ENCODE results near the gene UBAP2.

UBAP2 gene

GRCh38 chr9:33927694-33928093 is 121.0 kb downstream of the UBAP2 start:
- no peak overlapping the region for H3K4me2 ChIP-seq (ENCODE audit: low read length)
- H3K4me1 ChIP-seq (ENCODE audit: insufficient read depth, low read length, severe bottlenecking) = no peaks in the 10 kb centered on the region
- H3K4me3 ChIP-seq (ENCODE audit: low read depth, low read length, poor library complexity, severe bottlenecking) = no peak overlapping the region
- no peak overlapping the region for H3K27ac ChIP-seq (ENCODE audit: low read depth, low read length, poor library complexity, severe bottlenecking)
- no peak overlapping the region for H2AFZ ChIP-seq (ENCODE audit: low read length)
- no peaks in the 10 kb centered on the region; the same call in 1 of the 2 replicates for H3F3A ChIP-seq (ENCODE audit: insufficient read depth, low read length)
- no peak for TF ChIP-seq EZH2 (IDR thresholded peaks at IDR 0.05; ENCODE audit: borderline replicate concordance, low read length)
- TF ChIP-seq, protein P1, sequence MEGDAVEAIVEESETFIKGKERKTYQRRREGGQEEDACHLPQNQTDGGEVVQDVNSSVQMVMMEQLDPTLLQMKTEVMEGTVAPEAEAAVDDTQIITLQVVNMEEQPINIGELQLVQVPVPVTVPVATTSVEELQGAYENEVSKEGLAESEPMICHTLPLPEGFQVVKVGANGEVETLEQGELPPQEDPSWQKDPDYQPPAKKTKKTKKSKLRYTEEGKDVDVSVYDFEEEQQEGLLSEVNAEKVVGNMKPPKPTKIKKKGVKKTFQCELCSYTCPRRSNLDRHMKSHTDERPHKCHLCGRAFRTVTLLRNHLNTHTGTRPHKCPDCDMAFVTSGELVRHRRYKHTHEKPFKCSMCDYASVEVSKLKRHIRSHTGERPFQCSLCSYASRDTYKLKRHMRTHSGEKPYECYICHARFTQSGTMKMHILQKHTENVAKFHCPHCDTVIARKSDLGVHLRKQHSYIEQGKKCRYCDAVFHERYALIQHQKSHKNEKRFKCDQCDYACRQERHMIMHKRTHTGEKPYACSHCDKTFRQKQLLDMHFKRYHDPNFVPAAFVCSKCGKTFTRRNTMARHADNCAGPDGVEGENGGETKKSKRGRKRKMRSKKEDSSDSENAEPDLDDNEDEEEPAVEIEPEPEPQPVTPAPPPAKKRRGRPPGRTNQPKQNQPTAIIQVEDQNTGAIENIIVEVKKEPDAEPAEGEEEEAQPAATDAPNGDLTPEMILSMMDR (IDR thresholded peaks at IDR 0.05; ENCODE audit: low read length) = no peak
- H3K9me2 ChIP-seq (ENCODE audit: low read depth, low read length) = no peaks in the 10 kb centered on the region
- no peak overlapping the region for H3K9ac ChIP-seq (ENCODE audit: low read length)
- no peaks in the 10 kb centered on the region for H3K27me3 ChIP-seq (ENCODE audit: insufficient read depth, low read length)
- H4K20me1 ChIP-seq (ENCODE audit: insufficient read depth, low read length) = no peaks in the 10 kb centered on the region
- no peaks in the 10 kb centered on the region for H3K79me2 ChIP-seq (ENCODE audit: insufficient read depth, low read length)
- no peaks in the 10 kb centered on the region for H3K9me3 ChIP-seq (ENCODE audit: low read length)
- H3K36me3 ChIP-seq (ENCODE audit: insufficient read depth, low read length) = peaks cover 94% of the 10 kb centered on the region

DNA sequence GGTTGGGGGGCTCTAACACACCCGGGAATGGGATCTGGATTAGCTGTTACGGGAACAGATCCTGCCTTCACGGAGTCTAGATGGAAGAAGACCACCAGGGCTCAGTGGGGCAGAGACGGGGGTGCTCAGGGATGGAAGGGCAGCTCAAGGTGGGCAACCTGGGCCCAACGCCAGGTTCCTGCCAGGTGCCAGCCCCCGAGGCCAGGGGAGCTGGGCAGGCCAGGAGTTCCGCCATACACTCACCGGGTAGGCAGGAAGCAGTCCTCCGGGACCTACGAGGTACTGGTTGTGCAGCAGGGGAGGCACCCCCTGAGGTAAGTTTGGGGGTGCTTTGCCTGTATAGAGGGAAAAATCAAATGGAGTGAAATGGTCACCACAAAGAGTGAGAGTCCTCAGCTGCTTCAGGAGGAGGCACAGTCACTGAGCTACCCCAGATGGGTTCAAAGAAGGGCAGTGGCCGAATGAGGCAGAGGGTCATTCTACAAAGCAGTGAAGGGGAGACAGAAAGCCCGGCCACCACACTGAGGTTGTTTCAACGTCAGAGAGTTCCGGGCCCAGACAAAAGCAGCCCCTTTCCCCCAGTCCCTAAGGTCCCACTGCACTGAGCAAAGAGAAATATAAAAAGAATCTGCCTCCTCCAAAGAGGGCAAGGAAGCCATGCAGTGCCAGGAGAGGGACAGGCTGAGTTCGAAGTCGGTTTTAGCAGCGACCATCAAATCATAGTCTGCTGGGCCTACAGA is 121.8 kb downstream of the UBAP2 start:
- no peak overlapping the region for H3K9ac ChIP-seq (ENCODE audit: low read length)
- TF ChIP-seq, protein P1 (IDR thresholded peaks at IDR 0.05; ENCODE audit: low read length) = no peak
- no peak for TF ChIP-seq EZH2 (IDR thresholded peaks at IDR 0.05; ENCODE audit: borderline replicate concordance, low read length)
- peaks cover 94% of the 10 kb centered on the region for H3K36me3 ChIP-seq (ENCODE audit: insufficient read depth, low read length)

GRCh38 chr9:33924978-33925797 is 123.5 kb downstream of the UBAP2 start:
- H2AFZ ChIP-seq (ENCODE audit: low read length) = no peak overlapping the region
- peaks cover 96% of the 10 kb centered on the region for H3K36me3 ChIP-seq (ENCODE audit: insufficient read depth, low read length)
- no peaks in the 10 kb centered on the region for H4K20me1 ChIP-seq (ENCODE audit: insufficient read depth, low read length)
- no peaks in the 10 kb centered on the region for H3K79me2 ChIP-seq (ENCODE audit: insufficient read depth, low read length)
- no peaks in the 10 kb centered on the region for H3K4me1 ChIP-seq (ENCODE audit: insufficient read depth, low read length, severe bottlenecking)
- H3K4me2 ChIP-seq (ENCODE audit: low read length) = no peak overlapping the region
- TF ChIP-seq, protein P1 (IDR thresholded peaks at IDR 0.05; ENCODE audit: low read length) = peak; percentile 75
- no peak for TF ChIP-seq EZH2 (IDR thresholded peaks at IDR 0.05; ENCODE audit: borderline replicate concordance, low read length)
- no peak overlapping the region for H3K9ac ChIP-seq (ENCODE audit: low read length)
- no peaks in the 10 kb centered on the region for H3K9me2 ChIP-seq (ENCODE audit: low read depth, low read length)
- H3F3A ChIP-seq (ENCODE audit: insufficient read depth, low read length) = no peaks in the 10 kb centered on the region; the same call in 1 of the 2 replicates
- no peak overlapping the region for H3K4me3 ChIP-seq (ENCODE audit: low read depth, low read length, poor library complexity, severe bottlenecking)
- no peaks in the 10 kb centered on the region for H3K27me3 ChIP-seq (ENCODE audit: insufficient read depth, low read length)
- H3K27ac ChIP-seq (ENCODE audit: low read depth, low read length, poor library complexity, severe bottlenecking) = peak overlapping the region; percentile 31
- no peaks in the 10 kb centered on the region for H3K9me3 ChIP-seq (ENCODE audit: low read length)

More for the DNA sequence above, 121.8 kb downstream of the UBAP2 start:
- Histone ChIP-seq H3K4me1 (ENCODE audit: insufficient read depth, low read length, severe bottlenecking) (no peaks in the 10 kb centered on the region), H3K27ac (ENCODE audit: low read depth, low read length, poor library complexity, severe bottlenecking) (no peak overlapping the region), H4K20me1 (ENCODE audit: insufficient read depth, low read length) (no peaks in the 10 kb centered on the region), H3K79me2 (ENCODE audit: insufficient read depth, low read length) (no peaks in the 10 kb centered on the region), H3K9me3 (ENCODE audit: low read length) (no peaks in the 10 kb centered on the region), H3K9me2 (ENCODE audit: low read depth, low read length) (no peaks in the 10 kb centered on the region), H3K4me3 (ENCODE audit: low read depth, low read length, poor library complexity, severe bottlenecking) (no peak overlapping the region), H3K4me2 (ENCODE audit: low read length) (no peak overlapping the region), H3K27me3 (ENCODE audit: insufficient read depth, low read length) (no peaks in the 10 kb centered on the region), H2AFZ (ENCODE audit: low read length) (no peak overlapping the region), H3F3A (ENCODE audit: insufficient read depth, low read length) (no peaks in the 10 kb centered on the region; the same call in 1 of the 2 replicates)

All from OCI-LY1 (cell line).